Cardiac fibroblast (primary cell): ENCODE results near the gene TSKS.

Experiments
- DNase-seq, 2 donors: peaks; one replicate each; pipeline versions ENCODE4 v3.0.0 to v3.0.0-alpha.2; 2010; ENCODE audit warnings: low read depth in 2 of 2
- H3K4me3 ChIP-seq, 2 donors: replicated peaks in 1 of 2; 1 replicate in 1 of 2; 2 replicates in 1 of 2; pipeline ENCODE4 v1.5.1; 2011; ENCODE audit warnings: low read depth in 2 of 2, low read length in 2 of 2, mild to moderate bottlenecking in 2 of 2, moderate library complexity in 1 of 2
- TF ChIP-seq, protein P1 (sequence below): IDR thresholded peaks from one replicate; pipeline ENCODE4 v1.5.1; 2011; ENCODE audit warnings: low read depth, mild to moderate bottlenecking, low read length, inconsistent platforms

The TSKS gene

DNA sequence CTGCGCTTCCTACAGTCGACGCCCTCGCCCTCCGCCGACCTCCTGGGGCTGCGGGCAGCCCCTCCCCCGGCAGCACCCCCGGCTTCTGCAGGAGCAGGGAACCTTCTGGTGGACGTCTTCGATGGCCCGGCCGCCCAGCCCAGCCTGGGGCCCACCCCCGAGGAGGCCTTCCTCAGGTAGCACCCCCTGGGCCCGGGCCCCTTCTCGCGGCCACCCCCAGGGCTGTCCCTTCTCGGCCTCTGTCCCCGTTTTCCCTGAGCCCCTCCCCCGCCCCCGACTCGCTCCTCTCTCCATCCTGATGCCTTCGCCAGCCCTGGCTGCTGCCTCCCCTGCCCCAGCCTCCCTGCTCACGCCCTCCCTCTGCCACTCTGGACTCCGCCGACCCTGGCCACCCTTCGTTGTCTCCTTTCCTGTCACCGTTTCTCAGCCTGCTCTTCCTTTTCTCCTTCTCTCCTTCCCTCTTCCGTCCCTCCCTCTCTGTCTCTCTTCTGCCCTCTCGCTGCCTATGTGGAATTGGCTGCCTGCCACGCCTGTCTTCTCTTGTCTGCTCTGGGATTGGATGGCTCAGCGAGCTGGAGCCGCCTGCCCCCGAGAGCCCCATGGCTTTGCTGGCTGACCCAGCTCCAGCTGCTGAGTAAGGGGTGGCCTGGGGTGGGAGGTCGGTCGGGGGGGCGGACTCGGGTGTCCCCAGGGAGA is 39.0 kb upstream of the TSKS start:
- DNase-seq: peak; percentile 90 to 93
- TF ChIP-seq, protein P1, sequence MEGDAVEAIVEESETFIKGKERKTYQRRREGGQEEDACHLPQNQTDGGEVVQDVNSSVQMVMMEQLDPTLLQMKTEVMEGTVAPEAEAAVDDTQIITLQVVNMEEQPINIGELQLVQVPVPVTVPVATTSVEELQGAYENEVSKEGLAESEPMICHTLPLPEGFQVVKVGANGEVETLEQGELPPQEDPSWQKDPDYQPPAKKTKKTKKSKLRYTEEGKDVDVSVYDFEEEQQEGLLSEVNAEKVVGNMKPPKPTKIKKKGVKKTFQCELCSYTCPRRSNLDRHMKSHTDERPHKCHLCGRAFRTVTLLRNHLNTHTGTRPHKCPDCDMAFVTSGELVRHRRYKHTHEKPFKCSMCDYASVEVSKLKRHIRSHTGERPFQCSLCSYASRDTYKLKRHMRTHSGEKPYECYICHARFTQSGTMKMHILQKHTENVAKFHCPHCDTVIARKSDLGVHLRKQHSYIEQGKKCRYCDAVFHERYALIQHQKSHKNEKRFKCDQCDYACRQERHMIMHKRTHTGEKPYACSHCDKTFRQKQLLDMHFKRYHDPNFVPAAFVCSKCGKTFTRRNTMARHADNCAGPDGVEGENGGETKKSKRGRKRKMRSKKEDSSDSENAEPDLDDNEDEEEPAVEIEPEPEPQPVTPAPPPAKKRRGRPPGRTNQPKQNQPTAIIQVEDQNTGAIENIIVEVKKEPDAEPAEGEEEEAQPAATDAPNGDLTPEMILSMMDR: peak; percentile 40
- peak overlapping the region; percentile 24 to 37 for H3K4me3 ChIP-seq

DNA sequence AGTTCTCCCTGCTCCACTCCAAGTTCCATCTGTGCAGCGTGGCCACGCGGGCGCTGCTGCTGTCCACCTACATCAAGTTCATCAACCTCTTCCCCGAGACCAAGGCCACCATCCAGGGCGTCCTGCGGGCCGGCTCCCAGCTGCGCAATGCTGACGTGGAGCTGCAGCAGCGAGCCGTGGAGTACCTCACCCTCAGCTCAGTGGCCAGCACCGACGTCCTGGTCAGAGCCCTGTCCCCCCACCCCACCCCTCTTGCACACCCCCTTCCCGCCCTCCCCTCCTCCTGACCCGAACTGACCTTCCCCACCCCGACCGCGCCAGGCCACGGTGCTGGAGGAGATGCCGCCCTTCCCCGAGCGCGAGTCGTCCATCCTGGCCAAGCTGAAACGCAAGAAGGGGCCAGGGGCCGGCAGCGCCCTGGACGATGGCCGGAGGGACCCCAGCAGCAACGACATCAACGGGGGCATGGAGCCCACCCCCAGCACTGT is 38.3 kb upstream of the TSKS start:
- TF ChIP-seq, protein P1: no peak
- peak overlapping the region in 1 of 2 donors; percentile 37 for H3K4me3 ChIP-seq
- DNase-seq: no peak

DNA sequence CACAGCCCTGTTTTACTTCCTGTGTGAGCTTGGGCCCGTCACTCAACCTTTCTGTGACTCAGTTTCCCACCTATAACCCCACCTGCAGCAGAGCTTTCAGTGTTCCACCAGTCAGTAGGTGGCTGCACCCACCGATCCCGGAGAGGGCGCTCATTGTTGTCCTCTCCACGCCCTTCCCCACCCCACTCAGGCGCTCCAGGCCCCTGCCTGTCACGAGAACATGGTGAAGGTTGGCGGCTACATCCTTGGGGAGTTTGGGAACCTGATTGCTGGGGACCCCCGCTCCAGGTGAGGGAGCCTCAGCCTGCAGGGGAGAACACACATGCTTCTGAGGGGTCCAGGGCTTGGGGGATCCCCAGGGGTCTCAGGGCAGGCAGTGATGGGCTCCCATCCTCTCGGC is 37.7 kb upstream of the TSKS start:
- DNase-seq: no peak
- TF ChIP-seq, protein P1: no peak
- no peak overlapping the region for H3K4me3 ChIP-seq

DNA sequence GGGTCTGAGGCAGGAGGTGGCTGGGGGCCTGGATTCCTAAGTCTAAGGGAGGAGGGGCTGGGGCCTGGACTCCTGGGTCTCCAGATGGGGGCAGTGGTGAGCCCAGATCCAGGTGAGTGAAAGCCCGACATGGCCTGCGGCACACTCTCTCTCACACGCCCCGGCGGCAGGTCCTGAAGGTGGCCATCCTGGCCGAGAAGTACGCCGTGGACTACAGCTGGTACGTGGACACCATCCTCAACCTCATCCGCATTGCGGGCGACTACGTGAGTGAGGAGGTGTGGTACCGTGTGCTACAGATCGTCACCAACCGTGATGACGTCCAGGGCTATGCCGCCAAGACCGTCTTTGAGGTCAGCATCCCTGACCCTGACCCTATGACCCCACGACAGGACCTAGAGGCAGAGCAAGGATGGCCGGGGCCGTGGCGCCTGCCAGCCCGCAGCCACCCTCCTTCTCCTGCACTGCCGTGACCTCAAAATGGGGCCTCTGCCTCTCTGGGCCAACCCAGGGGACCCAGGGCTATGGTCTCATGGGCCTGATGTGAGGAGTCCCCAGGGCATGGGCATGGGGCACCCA is 36.8 kb upstream of the TSKS start:
- no peak overlapping the region for H3K4me3 ChIP-seq
- TF ChIP-seq, protein P1: no peak
- DNase-seq: no peak

DNA sequence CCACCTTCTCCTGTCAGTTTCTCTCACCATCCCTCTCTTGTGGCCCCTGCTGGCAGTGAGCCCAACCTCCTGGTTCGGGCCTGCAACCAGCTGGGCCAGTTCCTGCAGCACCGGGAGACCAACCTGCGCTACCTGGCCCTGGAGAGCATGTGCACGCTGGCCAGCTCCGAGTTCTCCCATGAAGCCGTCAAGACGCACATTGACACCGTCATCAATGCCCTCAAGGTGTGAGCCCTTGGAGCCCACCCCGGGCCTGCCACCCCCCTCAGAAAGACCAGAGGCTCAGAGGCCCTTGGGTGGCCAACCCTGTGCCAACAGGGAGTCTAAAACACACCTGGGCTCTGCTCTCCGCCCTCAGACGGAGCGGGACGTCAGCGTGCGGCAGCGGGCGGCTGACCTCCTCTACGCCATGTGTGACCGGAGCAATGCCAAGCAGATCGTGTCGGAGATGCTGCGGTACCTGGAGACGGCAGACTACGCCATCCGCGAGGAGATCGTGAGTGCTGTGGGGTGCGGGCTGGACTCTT is 36.2 kb upstream of the TSKS start:
- TF ChIP-seq, protein P1: no peak
- no peak for DNase-seq
- H3K4me3 ChIP-seq: no peak overlapping the region

DNA sequence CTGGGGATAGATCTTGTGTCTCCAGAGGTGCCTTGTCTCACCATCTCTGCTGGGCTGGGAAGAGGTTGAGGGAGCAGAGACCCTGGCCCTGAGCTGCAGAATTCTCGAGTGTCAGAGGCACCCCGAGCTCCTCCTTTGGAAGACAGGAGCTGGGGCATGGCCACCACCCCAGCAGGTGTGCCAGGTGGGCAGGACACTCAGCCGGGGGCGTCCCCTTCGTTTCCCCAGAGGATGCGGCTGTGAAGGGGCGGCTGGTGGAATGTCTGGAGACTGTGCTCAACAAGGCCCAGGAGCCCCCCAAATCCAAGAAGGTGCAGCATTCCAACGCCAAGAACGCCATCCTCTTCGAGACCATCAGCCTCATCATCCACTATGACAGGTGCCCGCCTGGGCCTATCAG is 35.5 kb upstream of the TSKS start:
- DNase-seq: no peak
- H3K4me3 ChIP-seq: no peak overlapping the region
- TF ChIP-seq, protein P1: no peak
